PFSK-1 (cell line): Measurements from ENCODE around the gene MAPT.

Source experiments
- FOXP2 ChIP-seq: optimal IDR thresholded peaks from 2 replicates; pipeline ENCODE3; 2011; ENCODE audit warnings: borderline replicate concordance, control low read depth, inconsistent platforms; ENCODE audit not compliant: insufficient read depth; ENCODE audit errors: extremely low read length, extremely low read depth
- POLR2AphosphoS5 ChIP-seq: IDR thresholded peaks from 2 replicates; pipeline ENCODE4 v1.6.1; 2012; ENCODE audit warnings: low read depth, mild to moderate bottlenecking, control low read depth, low read length, moderate library complexity
- SIN3A ChIP-seq: IDR thresholded peaks from 2 replicates; pipeline ENCODE4 v1.6.1; 2012; ENCODE audit warnings: mild to moderate bottlenecking, low read length, moderate library complexity, borderline replicate concordance; ENCODE audit not compliant: insufficient read depth
- TAF1 ChIP-seq: IDR thresholded peaks from 2 replicates; pipeline ENCODE4 v1.6.1; 2012; ENCODE audit warnings: low read length, control low read depth, borderline replicate concordance; ENCODE audit not compliant: insufficient read depth
- TF ChIP-seq, protein P1 (sequence below), 2 experiments: IDR thresholded peaks; 2 replicates each; pipeline versions ENCODE4 v1.6.1 to v1.8.0; 2011 to 2012; ENCODE audit warnings: low read depth in 2 of 2, low read length in 2 of 2, control low read depth in 1 of 2, inconsistent platforms in 1 of 2, mild to moderate bottlenecking in 1 of 2, moderate library complexity in 1 of 2; ENCODE audit not compliant: insufficient read depth in 1 of 2

Gene MAPT

DNA sequence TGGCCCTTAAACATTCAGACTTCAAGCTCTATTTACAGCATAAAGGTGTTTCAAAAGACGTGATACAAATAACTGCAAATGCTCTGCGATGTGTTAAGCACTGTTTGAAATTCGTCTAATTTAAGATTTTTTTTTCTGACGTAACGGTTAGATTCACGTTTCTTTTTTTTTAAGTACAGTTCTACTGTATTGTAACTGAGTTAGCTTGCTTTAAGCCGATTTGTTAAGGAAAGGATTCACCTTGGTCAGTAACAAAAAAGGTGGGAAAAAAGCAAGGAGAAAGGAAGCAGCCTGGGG, 681 bp upstream of the MAPT start:
- TF ChIP-seq POLR2AphosphoS5, result no peak
- TF ChIP-seq FOXP2, result no peak
- TF ChIP-seq SIN3A, result no peak
- TF ChIP-seq TAF1, result no peak
- TF ChIP-seq, protein P1, sequence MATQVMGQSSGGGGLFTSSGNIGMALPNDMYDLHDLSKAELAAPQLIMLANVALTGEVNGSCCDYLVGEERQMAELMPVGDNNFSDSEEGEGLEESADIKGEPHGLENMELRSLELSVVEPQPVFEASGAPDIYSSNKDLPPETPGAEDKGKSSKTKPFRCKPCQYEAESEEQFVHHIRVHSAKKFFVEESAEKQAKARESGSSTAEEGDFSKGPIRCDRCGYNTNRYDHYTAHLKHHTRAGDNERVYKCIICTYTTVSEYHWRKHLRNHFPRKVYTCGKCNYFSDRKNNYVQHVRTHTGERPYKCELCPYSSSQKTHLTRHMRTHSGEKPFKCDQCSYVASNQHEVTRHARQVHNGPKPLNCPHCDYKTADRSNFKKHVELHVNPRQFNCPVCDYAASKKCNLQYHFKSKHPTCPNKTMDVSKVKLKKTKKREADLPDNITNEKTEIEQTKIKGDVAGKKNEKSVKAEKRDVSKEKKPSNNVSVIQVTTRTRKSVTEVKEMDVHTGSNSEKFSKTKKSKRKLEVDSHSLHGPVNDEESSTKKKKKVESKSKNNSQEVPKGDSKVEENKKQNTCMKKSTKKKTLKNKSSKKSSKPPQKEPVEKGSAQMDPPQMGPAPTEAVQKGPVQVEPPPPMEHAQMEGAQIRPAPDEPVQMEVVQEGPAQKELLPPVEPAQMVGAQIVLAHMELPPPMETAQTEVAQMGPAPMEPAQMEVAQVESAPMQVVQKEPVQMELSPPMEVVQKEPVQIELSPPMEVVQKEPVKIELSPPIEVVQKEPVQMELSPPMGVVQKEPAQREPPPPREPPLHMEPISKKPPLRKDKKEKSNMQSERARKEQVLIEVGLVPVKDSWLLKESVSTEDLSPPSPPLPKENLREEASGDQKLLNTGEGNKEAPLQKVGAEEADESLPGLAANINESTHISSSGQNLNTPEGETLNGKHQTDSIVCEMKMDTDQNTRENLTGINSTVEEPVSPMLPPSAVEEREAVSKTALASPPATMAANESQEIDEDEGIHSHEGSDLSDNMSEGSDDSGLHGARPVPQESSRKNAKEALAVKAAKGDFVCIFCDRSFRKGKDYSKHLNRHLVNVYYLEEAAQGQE (IDR thresholded peaks at IDR 0.05; ENCODE audit: insufficient read depth in 1 of 2, low read depth in 2 of 2, low read length in 2 of 2), result no peak

DNA sequence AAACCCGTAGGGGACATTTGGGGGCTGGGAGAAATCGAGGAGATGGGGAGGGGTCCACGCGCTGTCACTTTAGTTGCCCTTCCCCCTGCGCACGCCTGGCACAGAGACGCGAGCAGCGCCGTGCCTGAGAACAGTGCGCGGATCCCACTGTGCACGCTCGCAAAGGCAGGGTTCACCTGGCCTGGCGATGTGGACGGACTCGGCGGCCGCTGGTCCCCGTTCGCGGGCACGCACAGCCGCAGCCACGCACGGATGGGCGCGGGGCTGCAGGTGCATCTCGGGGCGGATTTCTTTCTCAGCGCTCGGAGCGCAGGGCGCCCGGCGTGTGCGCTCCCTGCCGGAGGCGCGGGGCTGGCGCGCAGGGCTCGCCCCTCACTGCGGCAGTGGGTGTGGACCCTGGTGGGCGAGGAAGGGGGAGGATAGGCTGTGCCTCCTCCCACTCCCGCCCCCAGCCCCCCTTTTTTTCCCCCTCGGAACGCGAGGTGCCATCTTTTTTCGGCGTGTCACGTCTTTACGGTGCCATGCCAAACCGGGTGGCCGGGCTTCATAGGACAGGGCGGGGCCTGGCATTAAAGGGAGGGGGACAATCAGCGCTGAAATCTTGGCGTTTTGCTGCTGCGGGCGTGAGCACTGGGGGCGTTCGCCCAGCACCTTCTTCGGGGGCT, 1.1 kb downstream of the MAPT start:
- no peak for TF ChIP-seq TAF1
- TF ChIP-seq, protein P1 (IDR thresholded peaks at IDR 0.05; ENCODE audit: insufficient read depth in 1 of 2, low read depth in 2 of 2, low read length in 2 of 2), result no peak
- no peak for TF ChIP-seq POLR2AphosphoS5
- no peak for TF ChIP-seq SIN3A

DNA sequence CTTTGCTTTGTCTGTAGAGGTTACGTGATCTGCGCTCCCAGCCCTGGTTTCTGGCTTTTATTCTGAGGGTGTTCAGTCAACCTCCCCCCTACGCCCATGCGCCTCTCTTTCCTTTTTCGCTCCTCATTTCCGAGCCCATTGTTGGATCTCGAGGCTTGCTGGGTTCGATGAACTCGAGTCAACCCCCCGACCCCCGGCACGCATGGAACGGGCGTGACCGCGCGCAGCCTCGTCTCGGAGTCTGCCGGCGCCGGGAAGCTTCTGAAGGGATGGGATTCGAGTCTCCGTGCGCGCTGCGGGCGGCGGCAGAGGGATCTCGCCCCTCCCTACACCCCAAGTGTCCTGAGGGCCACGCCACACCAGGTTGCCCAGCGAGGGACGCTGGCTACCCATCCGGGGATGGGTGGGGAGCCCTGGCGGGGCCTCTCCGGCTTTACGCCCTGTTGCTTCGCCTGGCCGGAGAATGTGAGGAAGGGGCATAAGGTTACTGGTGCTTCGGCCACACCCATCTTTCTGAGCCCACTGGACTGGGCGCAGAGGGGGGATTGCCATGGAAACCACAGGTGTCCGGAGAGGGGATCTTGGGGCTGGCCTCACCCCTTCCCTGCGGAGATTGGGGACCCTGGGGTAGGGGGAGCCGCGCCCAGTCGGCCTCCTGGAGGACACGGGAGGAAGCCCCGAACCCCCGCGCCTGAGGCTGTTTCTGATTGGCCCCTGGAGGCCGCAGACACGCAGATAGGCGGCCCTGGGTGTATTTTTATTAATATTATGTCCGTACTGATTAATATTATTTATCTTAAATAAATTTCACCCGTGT, 1.8 kb downstream of the MAPT start:
- TF ChIP-seq FOXP2 (no peak), TAF1 (no peak), POLR2AphosphoS5 (no peak), SIN3A (no peak)
- TF ChIP-seq, protein P1 (IDR thresholded peaks at IDR 0.05; ENCODE audit: insufficient read depth in 1 of 2, low read depth in 2 of 2, low read length in 2 of 2), result no peak

DNA sequence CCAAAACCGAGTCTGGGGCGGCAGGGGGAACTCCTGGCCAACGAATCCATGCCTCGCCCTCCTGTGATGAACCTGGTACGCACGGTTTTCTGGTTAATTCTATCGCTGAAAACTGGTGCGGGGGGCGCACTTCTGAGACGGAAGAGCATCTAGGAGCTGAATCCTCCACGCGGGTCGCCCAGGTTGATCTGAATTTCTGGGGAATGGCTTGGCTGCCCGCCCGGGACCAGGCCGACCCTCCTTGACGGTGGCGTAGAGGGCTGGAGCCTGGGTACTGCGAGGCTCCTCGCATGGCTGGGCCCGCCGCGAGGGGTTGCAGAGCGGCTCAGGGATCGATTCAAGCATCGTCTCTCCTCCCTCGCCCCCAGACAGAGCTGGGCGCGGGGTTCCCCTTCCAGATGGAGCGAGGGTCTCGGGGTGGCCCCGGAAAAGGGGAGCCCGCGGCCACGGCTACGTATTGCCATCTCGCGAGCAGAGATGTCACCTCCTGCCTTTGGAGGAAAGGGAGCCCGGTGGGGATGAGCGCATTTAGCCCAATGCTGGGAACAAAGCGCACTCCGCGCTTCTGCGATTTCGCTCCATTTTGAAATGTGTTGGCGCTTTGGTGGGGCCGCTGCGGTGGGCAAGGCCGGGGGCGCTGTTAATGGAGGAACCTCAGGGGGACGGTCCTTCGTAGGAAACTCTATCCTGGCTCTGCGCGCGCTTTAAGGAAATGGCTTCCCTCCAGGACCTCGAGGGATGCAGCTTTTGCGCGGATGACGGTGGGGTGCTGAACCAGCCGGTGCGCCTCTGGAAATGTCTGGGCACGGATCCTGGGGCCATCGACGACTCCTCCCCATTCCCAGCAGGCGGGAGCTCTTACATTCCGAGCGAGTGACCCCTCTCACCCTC, 2.7 kb downstream of the MAPT start:
- TF ChIP-seq, protein P1 (IDR thresholded peaks at IDR 0.05; ENCODE audit: insufficient read depth in 1 of 2, low read depth in 2 of 2, low read length in 2 of 2), result no peak
- TF ChIP-seq TAF1 (no peak), POLR2AphosphoS5 (no peak), FOXP2 (no peak), SIN3A (no peak)
